Karpas-422 (cell line): Measurements from ENCODE around the gene DOC2B. TPM values are rescaled to one million over a fixed set of nuclear protein-coding genes. Genes with fewer than 3 reads are reported as not detected.

ENCODE experiments used
- DNase-seq: peaks from one replicate; pipeline ENCODE4 v3.0.0-alpha.2; 2015
- H2AFZ ChIP-seq: fragments of 200-600 bp; sonication (generic); 2 replicates; pipeline ENCODE4 v1.6.1; 2014; ENCODE audit warnings: antibody characterized with exemption, low read length, mixed read lengths
- H3K27ac ChIP-seq: fragments of 200-600 bp; sonication (generic); 2 replicates; pipeline ENCODE4 v1.5.1; 2014; ENCODE audit warnings: mild to moderate bottlenecking, low read length, moderate library complexity
- H3K27me3 ChIP-seq: fragments of 200-600 bp; sonication (generic); 2 replicates; pipeline ENCODE4 v1.6.1; 2014; ENCODE audit warnings: low read length, mixed read lengths
- H3K36me3 ChIP-seq: fragments of 200-600 bp; sonication (generic); 2 replicates; pipeline ENCODE4 v1.6.1; 2014; ENCODE audit warnings: low read length, mixed read lengths; ENCODE audit not compliant: insufficient read depth
- H3K4me1 ChIP-seq: fragments of 200-600 bp; sonication (generic); 2 replicates; pipeline ENCODE4 v1.6.1; 2014; ENCODE audit warnings: mild to moderate bottlenecking, low read length, mixed read lengths
- H3K4me2 ChIP-seq: fragments of 200-600 bp; sonication (generic); 2 replicates; pipeline ENCODE4 v1.6.1; 2014; ENCODE audit warnings: low read length, low read depth, mild to moderate bottlenecking; ENCODE audit not compliant: poor library complexity, severe bottlenecking
- H3K4me3 ChIP-seq: fragments of 200-600 bp; sonication (generic); 2 replicates; pipeline ENCODE4 v1.5.1; 2014; ENCODE audit warnings: mild to moderate bottlenecking, antibody characterized with exemption, low read length, mixed read lengths
- H3K79me2 ChIP-seq: fragments of 200-600 bp; sonication (generic); 2 replicates; pipeline ENCODE4 v1.6.1; 2014; ENCODE audit warnings: mild to moderate bottlenecking, low read length, mixed read lengths
- H3K9ac ChIP-seq: fragments of 200-600 bp; sonication (generic); 2 replicates; pipeline ENCODE4 v1.6.0; 2014; ENCODE audit warnings: low read length
- H3K9me2 ChIP-seq: fragments of 200-600 bp; sonication (generic), shearing (Covaris generic); replicated peaks from 2 replicates; pipeline ENCODE4 v1.6.0; 2014; ENCODE audit warnings: mild to moderate bottlenecking, low read length, moderate library complexity; ENCODE audit not compliant: insufficient read depth
- H3K9me3 ChIP-seq: fragments of 300-700, 200-600 bp; sonication (generic); 2 replicates; pipeline ENCODE4 v1.6.1; 2014; ENCODE audit warnings: low read length, mixed read lengths
- H4K20me1 ChIP-seq: fragments of 200-600 bp; sonication (generic); 2 replicates; pipeline ENCODE4 v1.6.1; 2014; ENCODE audit warnings: mild to moderate bottlenecking, antibody characterized with exemption, low read length, low read depth; ENCODE audit not compliant: insufficient read depth
- total RNA-seq: library from RNA; depleted of rRNA; stranded (reverse); fragments of >200 nt; shearing (Covaris generic); gene quantifications from 2 replicates; pipeline ENCODE4 v1.2.3, GENCODE V29; 2014; ENCODE audit warnings: low replicate concordance

Gene DOC2B
- total RNA-seq, 1 experiment from 2014 or later, result not detected

GRCh38 chr17:149231-149630 is 32.2 kb downstream of the DOC2B start:
- Histone ChIP-seq H3K4me2 (no peak overlapping the region), H3K9me3 (no peaks in the 10 kb centered on the region), H3K36me3 (no peaks in the 10 kb centered on the region), H3K4me1 (no peaks in the 10 kb centered on the region), H3K4me3 (no peak overlapping the region), H2AFZ (no peak overlapping the region), H3K9me2 (no peaks in the 10 kb centered on the region), H4K20me1 (no peaks in the 10 kb centered on the region), H3K9ac (no peak overlapping the region), H3K27me3 (no peaks in the 10 kb centered on the region), H3K79me2 (no peaks in the 10 kb centered on the region), H3K27ac (no peak overlapping the region)
- DNase-seq, result no peak

GRCh38 chr17:148757-149156 is 32.7 kb downstream of the DOC2B start:
- Histone ChIP-seq H3K9me3 (no peaks in the 10 kb centered on the region), H3K27ac (no peak overlapping the region), H4K20me1 (no peaks in the 10 kb centered on the region), H3K4me3 (no peak overlapping the region), H3K9me2 (no peaks in the 10 kb centered on the region), H3K4me1 (no peaks in the 10 kb centered on the region), H3K79me2 (no peaks in the 10 kb centered on the region), H2AFZ (no peak overlapping the region), H3K36me3 (no peaks in the 10 kb centered on the region), H3K9ac (no peak overlapping the region), H3K4me2 (no peak overlapping the region), H3K27me3 (no peaks in the 10 kb centered on the region)
- no peak for DNase-seq

- H3K4me2 ChIP-seq, result no peak overlapping the region
- H3K79me2 ChIP-seq, result no peaks in the 10 kb centered on the region
- DNase-seq, result no peak
- no peaks in the 10 kb centered on the region for H3K4me1 ChIP-seq
- H4K20me1 ChIP-seq, result no peaks in the 10 kb centered on the region
- H3K27me3 ChIP-seq, result no peaks in the 10 kb centered on the region
- no peak overlapping the region for H2AFZ ChIP-seq
- H3K27ac ChIP-seq, result no peak overlapping the region
- no peak overlapping the region for H3K9ac ChIP-seq
- H3K36me3 ChIP-seq, result no peaks in the 10 kb centered on the region
- H3K4me3 ChIP-seq, result no peak overlapping the region
- no peaks in the 10 kb centered on the region for H3K9me2 ChIP-seq
- no peaks in the 10 kb centered on the region for H3K9me3 ChIP-seq
Observed at GRCh38 chr17:147796-148740, 33.4 kb downstream of the DOC2B start.

- H3K27ac ChIP-seq, result no peak overlapping the region
- H3K4me3 ChIP-seq, result no peak overlapping the region
- no peaks in the 10 kb centered on the region for H4K20me1 ChIP-seq
- no peak for DNase-seq
- no peak overlapping the region for H3K4me2 ChIP-seq
- H3K9me2 ChIP-seq, result no peaks in the 10 kb centered on the region
- H3K36me3 ChIP-seq, result no peaks in the 10 kb centered on the region
- no peaks in the 10 kb centered on the region for H3K27me3 ChIP-seq
- H3K9ac ChIP-seq, result no peak overlapping the region
- no peaks in the 10 kb centered on the region for H3K79me2 ChIP-seq
- H3K4me1 ChIP-seq, result no peaks in the 10 kb centered on the region
- no peaks in the 10 kb centered on the region for H3K9me3 ChIP-seq
- no peak overlapping the region for H2AFZ ChIP-seq
Observed at GRCh38 chr17:146983-147761, 34.3 kb downstream of the DOC2B start.

GRCh38 chr17:146546-146945 is 34.9 kb downstream of the DOC2B start:
- H3K27ac ChIP-seq, result no peak overlapping the region
- no peaks in the 10 kb centered on the region for H3K9me2 ChIP-seq
- no peak overlapping the region for H3K4me2 ChIP-seq
- H3K9ac ChIP-seq, result no peak overlapping the region
- no peaks in the 10 kb centered on the region for H3K27me3 ChIP-seq
- H3K4me3 ChIP-seq, result no peak overlapping the region
- H3K36me3 ChIP-seq, result no peaks in the 10 kb centered on the region
- no peaks in the 10 kb centered on the region for H3K9me3 ChIP-seq
- DNase-seq, result no peak
- no peaks in the 10 kb centered on the region for H4K20me1 ChIP-seq
- H3K4me1 ChIP-seq, result no peaks in the 10 kb centered on the region
- H3K79me2 ChIP-seq, result no peaks in the 10 kb centered on the region
- H2AFZ ChIP-seq, result no peak overlapping the region

- Histone ChIP-seq H3K79me2 (no peaks in the 10 kb centered on the region), H3K4me3 (no peak overlapping the region), H3K9me2 (no peaks in the 10 kb centered on the region), H3K9me3 (no peaks in the 10 kb centered on the region), H3K27ac (no peak overlapping the region), H3K36me3 (no peaks in the 10 kb centered on the region), H2AFZ (no peak overlapping the region), H3K4me2 (no peak overlapping the region), H4K20me1 (no peaks in the 10 kb centered on the region), H3K27me3 (no peaks in the 10 kb centered on the region), H3K9ac (no peak overlapping the region), H3K4me1 (no peaks in the 10 kb centered on the region)
- DNase-seq, result no peak
Observed at GRCh38 chr17:145671-146541, 35.5 kb downstream of the DOC2B start.

GRCh38 chr17:144936-145670 is 36.3 kb downstream of the DOC2B start:
- DNase-seq, result no peak
- no peaks in the 10 kb centered on the region for H3K4me1 ChIP-seq
- H3K9me2 ChIP-seq, result no peaks in the 10 kb centered on the region
- H3K9me3 ChIP-seq, result no peaks in the 10 kb centered on the region
- H3K4me3 ChIP-seq, result no peak overlapping the region
- no peaks in the 10 kb centered on the region for H3K36me3 ChIP-seq
- H3K27ac ChIP-seq, result no peak overlapping the region
- no peak overlapping the region for H3K4me2 ChIP-seq
- no peak overlapping the region for H2AFZ ChIP-seq
- H4K20me1 ChIP-seq, result no peaks in the 10 kb centered on the region
- H3K9ac ChIP-seq, result no peak overlapping the region
- H3K79me2 ChIP-seq, result no peaks in the 10 kb centered on the region
- no peaks in the 10 kb centered on the region for H3K27me3 ChIP-seq
